AG09309 (cell line): ENCODE results near the gene RPP30.

Experiments
- DNase-seq: peaks from one replicate; pipeline ENCODE4 v3.0.0-alpha.2; 2010; ENCODE audit warnings: low read depth
- H3K4me3 ChIP-seq: 2 replicates; pipeline ENCODE4 v1.5.1; 2011; ENCODE audit warnings: mild to moderate bottlenecking, low read depth, low read length, moderate library complexity; ENCODE audit not compliant: control insufficient read depth
- CTCF ChIP-seq: IDR thresholded peaks from 2 replicates; pipeline ENCODE4 v1.5.1; 2011; ENCODE audit warnings: mild to moderate bottlenecking, low read depth, low read length, inconsistent platforms; ENCODE audit not compliant: insufficient read depth, control insufficient read depth; ENCODE audit errors: missing control alignments

The RPP30 gene

GRCh38 chr10:90930070-90930837 is 58.5 kb downstream of the RPP30 start:
- no peak for TF ChIP-seq CTCF
- DNase-seq = peak; percentile 78
- H3K4me3 ChIP-seq = no peak overlapping the region

DNA sequence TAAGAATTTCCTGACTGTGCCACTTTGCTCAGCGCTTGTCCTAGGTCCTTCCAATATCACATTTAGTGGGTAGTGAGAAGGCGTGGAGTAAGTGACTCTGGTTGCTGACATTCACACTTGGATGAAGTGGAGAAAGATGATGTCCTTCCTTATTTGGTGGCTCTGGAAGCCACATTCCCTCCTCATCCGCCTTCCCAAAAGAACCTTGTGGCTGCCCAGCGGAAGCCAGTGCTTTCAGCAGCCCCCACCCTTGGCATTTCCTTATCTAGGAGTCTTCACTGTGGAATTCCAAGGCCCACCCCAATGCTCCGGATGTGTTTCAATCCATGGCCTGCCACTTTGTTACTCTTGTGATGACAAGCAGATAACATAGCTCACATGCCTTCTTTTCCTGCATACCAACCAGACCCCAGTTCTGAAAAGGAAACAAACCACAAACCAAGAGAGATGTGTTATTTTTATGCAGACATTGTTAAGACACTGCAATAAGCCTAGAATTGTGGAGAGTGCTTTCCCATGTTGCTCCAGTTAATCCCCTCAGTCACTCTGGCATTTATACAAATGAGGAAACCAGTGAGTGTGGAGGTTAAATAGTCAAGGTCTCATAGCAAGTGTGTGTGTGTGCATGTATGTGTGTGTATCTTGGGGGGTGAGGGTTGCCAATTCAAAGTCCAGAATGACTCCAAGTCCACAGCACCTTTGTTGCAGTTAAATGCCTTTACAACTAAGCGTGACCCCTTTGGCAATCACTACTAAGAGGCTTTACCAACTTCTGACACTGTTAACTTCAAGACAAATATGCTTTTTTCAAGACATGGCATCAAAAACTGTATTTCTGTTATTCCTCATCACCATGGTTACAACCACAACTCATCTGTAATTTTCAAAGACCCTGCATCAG is 59.4 kb downstream of the RPP30 start:
- no peak overlapping the region for H3K4me3 ChIP-seq
- DNase-seq = peak; percentile 90
- no peak for TF ChIP-seq CTCF

GRCh38 chr10:90935581-90936275 is 64.0 kb downstream of the RPP30 start:
- DNase-seq = no peak
- no peak overlapping the region for H3K4me3 ChIP-seq
- TF ChIP-seq CTCF = no peak

- no peak overlapping the region for H3K4me3 ChIP-seq
- no peak for DNase-seq
- no peak for TF ChIP-seq CTCF
These were observed 64.5 kb downstream of the RPP30 start for GRCh38 chr10:90936276-90936659.

DNA sequence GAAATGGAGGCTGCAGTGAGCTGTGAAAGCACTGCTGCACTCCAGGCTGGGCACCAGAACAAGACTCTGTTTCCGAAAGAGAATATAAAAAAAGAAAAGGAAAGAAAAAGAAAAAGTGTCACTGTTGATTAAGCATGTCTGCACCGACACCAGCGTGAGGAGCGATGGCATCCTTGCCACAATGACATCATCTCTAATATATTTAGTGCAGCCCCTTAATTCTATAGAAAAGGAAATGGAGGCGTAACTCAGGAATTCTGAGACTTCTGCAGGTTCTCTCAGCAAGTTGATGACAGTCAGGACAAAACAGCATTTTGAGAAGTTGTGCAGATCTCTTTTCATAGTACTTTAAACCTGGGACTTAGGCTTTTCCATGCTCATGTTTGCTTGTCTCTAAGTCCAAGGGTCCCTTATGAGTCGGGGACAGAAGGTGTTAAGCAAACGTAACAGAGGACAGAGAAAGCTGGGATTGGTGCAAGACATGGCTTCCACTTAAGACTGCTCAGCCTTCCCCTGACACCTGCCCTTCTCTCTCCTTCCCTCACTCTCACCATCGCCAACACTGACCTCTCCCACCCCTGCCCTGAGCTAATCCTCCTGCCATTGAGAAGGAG is 66.0 kb downstream of the RPP30 start:
- TF ChIP-seq CTCF = no peak
- H3K4me3 ChIP-seq = no peak overlapping the region
- no peak for DNase-seq

GRCh38 chr10:90939116-90939515 is 67.3 kb downstream of the RPP30 start:
- TF ChIP-seq CTCF = no peak
- no peak for DNase-seq
- no peak overlapping the region for H3K4me3 ChIP-seq
